H1 (cell line): ENCODE data around the gene MSI2. TPM values are rescaled to one million over a fixed set of nuclear protein-coding genes. Genes with fewer than 3 reads are reported as not detected.

Experiments
- CTCF ChIA-PET: fragments of 300-600 bp; sonication (Branson Sonifier 250); formaldehyde crosslinking; loops from one replicate; lab custom pipeline; 2021; ENCODE audit not compliant: partially characterized antibody; lab: Charles Lee
- POLR2A ChIA-PET: fragments of 300-600 bp; sonication (Branson Sonifier 250); formaldehyde crosslinking; loops from one replicate; lab custom pipeline; 2021; ENCODE audit warnings: inconsistent platforms; ENCODE audit not compliant: partially characterized antibody; lab: Charles Lee
- DNase-seq, 2 experiments: peaks; one replicate each; pipeline versions ENCODE4 v3.0.0 to v3.0.0-alpha.2; 2010 to 2022; ENCODE audit warnings: low spot score in 2 of 2, low read depth in 1 of 2, mixed read lengths in 1 of 2
- FAIRE-seq: peaks from 2 replicates; lab custom pipeline; 2011; peaks lifted over from hg19 to GRCh38; lab: Jason Lieb, UNC
- H2AFZ ChIP-seq: 2 replicates; pipeline ENCODE4 v1.8.1; 2012; ENCODE audit warnings: low read length, inconsistent platforms
- H2AK5ac ChIP-seq: 2 replicates; pipeline ENCODE4 v1.6.1; 2013; ENCODE audit warnings: low read depth, low read length
- H2BK120ac ChIP-seq: replicated peaks from 2 replicates; pipeline ENCODE3; 2013; ENCODE audit warnings: low read depth, low read length, inconsistent platforms
- H2BK12ac ChIP-seq: 2 replicates; pipeline ENCODE4 v1.6.1; 2013; ENCODE audit warnings: low read depth, low read length
- H2BK15ac ChIP-seq: 2 replicates; pipeline ENCODE4 v1.6.1; 2013; ENCODE audit warnings: low read length
- H2BK20ac ChIP-seq: 2 replicates; pipeline ENCODE4 v1.6.1; 2013; ENCODE audit warnings: low read length
- H2BK5ac ChIP-seq: 2 replicates; pipeline ENCODE4 v1.6.1; 2013; ENCODE audit warnings: low read depth, low read length
- H3K14ac ChIP-seq: 2 replicates; pipeline ENCODE4 v1.6.1; 2013; ENCODE audit warnings: inconsistent platforms; ENCODE audit not compliant: insufficient read length
- H3K18ac ChIP-seq: 2 replicates; pipeline ENCODE4 v1.6.1; 2013; ENCODE audit warnings: low read length; ENCODE audit errors: extremely low read depth
- H3K23ac ChIP-seq: 2 replicates; pipeline ENCODE4 v1.6.1; 2013; ENCODE audit warnings: inconsistent platforms; ENCODE audit not compliant: insufficient read length
- H3K23me2 ChIP-seq: 2 replicates; pipeline ENCODE4 v1.6.1; 2013; ENCODE audit warnings: low read depth, low read length
- H3K27ac ChIP-seq: 2 replicates; pipeline ENCODE4 v1.6.1; 2011; ENCODE audit warnings: low read depth, low read length, inconsistent platforms
- H3K27me3 ChIP-seq, 4 experiments: replicated peaks in 1 of 4; 1 replicate in 1 of 4; 2 replicates in 3 of 4; pipeline versions ENCODE4 v1.6.1 to v1.8.1; 2011 to 2013; ENCODE audit warnings: low read length in 3 of 4, mild to moderate bottlenecking in 3 of 4, inconsistent platforms in 2 of 4, mixed read lengths in 2 of 4, moderate library complexity in 1 of 4; ENCODE audit not compliant: control insufficient read depth in 3 of 4, insufficient read depth in 3 of 4; ENCODE audit errors: extremely low read depth in 1 of 4
- H3K36me3 ChIP-seq, 4 experiments: 2 replicates each; pipeline versions ENCODE4 v1.6.1 to v1.8.1; 2011 to 2013; ENCODE audit warnings: mild to moderate bottlenecking in 4 of 4, low read length in 3 of 4, moderate library complexity in 2 of 4, control low read depth in 1 of 4, inconsistent platforms in 1 of 4; ENCODE audit not compliant: insufficient read depth in 4 of 4, control insufficient read depth in 2 of 4
- H3K4ac ChIP-seq: replicated peaks from 2 replicates; pipeline ENCODE3; 2013; ENCODE audit warnings: low read length, low read depth, mixed read lengths, inconsistent platforms; ENCODE audit not compliant: insufficient read length
- H3K4me1 ChIP-seq, 4 experiments: replicated peaks in 1 of 4; 1 replicate in 1 of 4; 2 replicates in 3 of 4; pipeline versions ENCODE4 v1.6.1 to v1.8.1; 2011 to 2013; ENCODE audit warnings: low read length in 3 of 4, inconsistent platforms in 2 of 4, mixed read lengths in 1 of 4; ENCODE audit not compliant: insufficient read depth in 4 of 4, control insufficient read depth in 3 of 4
- H3K4me2 ChIP-seq, 2 experiments: 2 replicates each; pipeline versions ENCODE4 v1.6.1 to v1.8.1; 2011 to 2013; ENCODE audit warnings: low read depth in 2 of 2, low read length in 2 of 2, control low read depth in 1 of 2, inconsistent platforms in 1 of 2, mild to moderate bottlenecking in 1 of 2; ENCODE audit not compliant: insufficient read depth in 1 of 2
- H3K4me3 ChIP-seq, 4 experiments: fragments of 200-600, 300-600 bp in 1 of 4; sonication (generic), shearing (Covaris generic), sonication (Bioruptor Twin) in 1 of 4; 2 replicates each; pipeline versions ENCODE4 v1.5.1 to v1.8.1; 2011 to 2016; ENCODE audit warnings: low read length in 4 of 4, low read depth in 3 of 4, control low read depth in 2 of 4, inconsistent platforms in 2 of 4, mild to moderate bottlenecking in 2 of 4, mixed read lengths in 1 of 4, moderate library complexity in 1 of 4; ENCODE audit not compliant: insufficient read depth in 2 of 4; ENCODE audit errors: extremely low read depth in 1 of 4
- H3K56ac ChIP-seq: replicated peaks from 2 replicates; pipeline ENCODE3; 2013; ENCODE audit warnings: low read depth, mild to moderate bottlenecking, mixed read lengths, low read length, inconsistent platforms; ENCODE audit not compliant: insufficient read length
- H3K79me1 ChIP-seq: 2 replicates; pipeline ENCODE4 v1.6.1; 2013; ENCODE audit warnings: low read depth, low read length, control low read depth
- H3K79me2 ChIP-seq, 2 experiments: 2 replicates each; pipeline versions ENCODE4 v1.6.1 to v1.8.1; 2012 to 2013; ENCODE audit warnings: low read length in 2 of 2, mild to moderate bottlenecking in 2 of 2, inconsistent platforms in 1 of 2; ENCODE audit not compliant: insufficient read depth in 2 of 2, control insufficient read depth in 1 of 2
- H3K9ac ChIP-seq, 4 experiments: replicated peaks in 1 of 4; 1 replicate in 1 of 4; 2 replicates in 3 of 4; pipeline versions ENCODE4 v1.6.1 to v1.8.1; 2011 to 2013; ENCODE audit warnings: low read depth in 3 of 4, low read length in 3 of 4, control low read depth in 2 of 4, mild to moderate bottlenecking in 2 of 4, moderate library complexity in 2 of 4, inconsistent platforms in 1 of 4; ENCODE audit errors: extremely low read depth in 1 of 4
- H3K9me3 ChIP-seq, 2 experiments: 2 replicates each; pipeline versions ENCODE4 v1.6.1 to v1.8.1; 2012 to 2013; ENCODE audit warnings: mild to moderate bottlenecking in 2 of 2, moderate library complexity in 2 of 2, control low read depth in 1 of 2, inconsistent platforms in 1 of 2, low read depth in 1 of 2, low read length in 1 of 2, mixed read lengths in 1 of 2; ENCODE audit not compliant: insufficient read depth in 2 of 2
- H4K20me1 ChIP-seq, 2 experiments: replicated peaks in 1 of 2; 2 replicates each; pipeline versions ENCODE3 to v1.8.1; 2011 to 2013; ENCODE audit warnings: inconsistent platforms in 2 of 2, low read length in 2 of 2, mild to moderate bottlenecking in 1 of 2; ENCODE audit not compliant: insufficient read depth in 2 of 2, control insufficient read depth in 1 of 2
- H4K5ac ChIP-seq: 2 replicates; pipeline ENCODE4 v1.6.1; 2013; ENCODE audit warnings: low read length, low read depth, mixed read lengths, inconsistent platforms; ENCODE audit not compliant: insufficient read length
- H4K8ac ChIP-seq: 2 replicates; pipeline ENCODE4 v1.8.0; 2013; ENCODE audit warnings: mild to moderate bottlenecking, moderate library complexity, low read length, inconsistent platforms; ENCODE audit not compliant: insufficient read depth; ENCODE audit errors: extremely low read depth
- H4K91ac ChIP-seq: replicated peaks from 2 replicates; pipeline ENCODE3; 2013; ENCODE audit warnings: low read length, mixed read lengths, inconsistent platforms; ENCODE audit not compliant: insufficient read length
- WGBS, 2 experiments: shearing (Covaris generic) in 1 of 2; methylation state at CpG; one replicate each; pipeline versions ENCODE4 v1.1.6 to v1.1.7; 2013 to 2015; ENCODE audit warnings: low lambda C conversion rate in 2 of 2, mixed read lengths in 2 of 2, inconsistent platforms in 1 of 2, low coverage in 1 of 2, missing lambda C conversion rate in 1 of 2; ENCODE audit not compliant: insufficient replicate concordance in 2 of 2, insufficient coverage in 1 of 2, insufficient read length in 1 of 2; ENCODE audit errors: extremely low coverage in 1 of 2, missing lambda C conversion rate in 1 of 2; 5-methylcytosine and 5-hydroxymethylcytosine counted together
- polyA plus RNA-seq, 7 experiments: library from polyadenylated mRNA; depleted of rRNA in 3 of 7; stranded (reverse) in 5 of 7; unstranded in 2 of 7; fragments of >200 nt in 5 of 7; fragments of 200-250 nt in 2 of 7; gene quantifications; 1 replicate in 5 of 7; 2 replicates in 1 of 7; 4 replicates in 1 of 7; pipeline versions ENCODE4 v1.2.1 to v1.2.3, GENCODE V29; 2011 to 2013; ENCODE audit warnings: missing spikeins in 2 of 7, mixed read lengths in 2 of 7
- total RNA-seq: library from RNA; stranded (reverse); fragmentation: NEBNext Ultra II Directional; extraction: Animal tissue kit (Norgen Biotek cat#: 25700); gene quantifications from 2 replicates; pipeline ENCODE4 v1.2.1, GENCODE V29; 2021

The MSI2 gene
- total and polyA plus RNA-seq, 2 of the 8 experiments (the other 6 are each of a cell fraction or from before 2014, with no cell fraction given), result 36.7 to 80.6 TPM

- Histone ChIP-seq H3K9me3 (no peaks in the 10 kb centered on the region), H3K9ac (no peak overlapping the region), H2BK15ac (no peak overlapping the region), H3K27ac (no peak overlapping the region), H4K5ac (no peak overlapping the region), H3K23me2 (no peaks in the 10 kb centered on the region), H2BK20ac (no peak overlapping the region), H2AFZ (no peak overlapping the region), H3K56ac (no peak overlapping the region), H3K4ac (no peak overlapping the region), H3K4me1 (peaks cover 9 to 38% (median 26%) of the 10 kb centered on the region in 4 experiments), H2AK5ac (no peak overlapping the region), H4K91ac (no peak overlapping the region), H4K8ac (no peak overlapping the region), H3K18ac (no peak overlapping the region), H3K79me1 (peaks cover 11% of the 10 kb centered on the region), H3K79me2 (peaks cover 0 to 58% of the 10 kb centered on the region in 2 experiments; a peak in 3 of 4 replicates), H2BK5ac (no peak overlapping the region), H3K36me3 (no peaks in the 10 kb centered on the region), H2BK120ac (no peak overlapping the region), H3K4me2 (no peak overlapping the region), H3K4me3 (no peak overlapping the region), H3K27me3 (no peaks in the 10 kb centered on the region), H2BK12ac (no peak overlapping the region), H4K20me1 (peaks cover 0 to 5% of the 10 kb centered on the region in 2 experiments), H3K23ac (no peak overlapping the region), H3K14ac (no peak overlapping the region)
- WGBS, 2 experiments, result 81% methylated on average over 2 of the region's 2 CpGs; no CpG with 5 or more reads in 1 of the 2 experiments
- DNase-seq, result no peak
- ChIA-PET CTCF (no interaction called here), POLR2A (no interaction called here)
- FAIRE-seq, result no peak
Observed at GRCh38 chr17:57312242-57312641, 55.9 kb downstream of the MSI2 start.
